ENCODE results near the gene VCL. TPM values are rescaled to one million over a fixed set of nuclear protein-coding genes. Genes with fewer than 3 reads are reported as not detected.

VCL gene
- total and polyA plus RNA-seq, 4 donors, result 4.3 to 37.8 (median 17.3) TPM

DNA sequence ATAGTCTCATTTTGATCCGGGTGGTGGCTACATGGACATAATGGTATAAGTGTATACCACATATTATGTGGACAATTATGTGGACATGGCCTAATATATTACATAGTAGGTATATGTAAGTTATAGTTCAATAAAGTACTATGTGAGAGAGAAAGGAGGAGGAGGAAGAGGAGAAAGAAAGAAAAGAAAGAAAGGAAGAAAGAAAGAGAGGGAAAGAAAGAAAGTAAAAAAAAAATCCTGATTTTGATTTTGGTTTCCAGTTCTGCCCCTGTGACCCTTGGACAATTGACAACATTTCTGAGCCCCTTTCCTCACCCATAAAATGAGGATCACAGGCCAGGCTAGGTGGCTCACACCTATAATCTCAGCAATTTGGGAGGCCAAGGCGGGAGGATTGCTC lies 42.2 kb upstream of the VCL start:
- no peak overlapping the region for H3K4me3 ChIP-seq (ENCODE audit: low read depth in 1 of 3, low read length in 3 of 3)
- H3K27ac ChIP-seq (ENCODE audit: low read depth in 1 of 2, low read length in 2 of 2), result no peak overlapping the region
- no peaks in the 10 kb centered on the region for H3K9me3 ChIP-seq (ENCODE audit: control insufficient read depth in 4 of 4, low read length in 3 of 4)
- H3K9ac ChIP-seq (ENCODE audit: low read depth in 1 of 2, low read length in 2 of 2), result no peak overlapping the region
- H3K4me1 ChIP-seq (ENCODE audit: control insufficient read depth in 4 of 4, insufficient read depth in 4 of 4, low read length in 3 of 4), result peaks cover 0 to 6% (median 3%) of the 10 kb centered on the region in 4 donors
- DNase-seq (ENCODE audit: low spot score), result no peak
- TF ChIP-seq FOXA2 (IDR thresholded peaks at IDR 0.05) (no peak), FOXA1 (IDR thresholded peaks at IDR 0.05) (no peak), HNF4A (conservative IDR thresholded peaks at IDR 0.05) (no peak), EGR1 (IDR thresholded peaks at IDR 0.05; ENCODE audit: low read depth in 2 of 2) (no peak), RXRA (IDR thresholded peaks at IDR 0.05) (no peak), GABPA (IDR thresholded peaks at IDR 0.05 in 1 of 2, conservative IDR thresholded peaks at IDR 0.05 in 1 of 2) (no peak), RAD21 (IDR thresholded peaks at IDR 0.05) (no peak), TAF1 (conservative IDR thresholded peaks at IDR 0.05) (no peak), NR2F2 (IDR thresholded peaks at IDR 0.05) (no peak), HNF4G (IDR thresholded peaks at IDR 0.05) (no peak), SP1 (IDR thresholded peaks at IDR 0.05) (no peak), JUND (IDR thresholded peaks at IDR 0.05) (no peak), YY1 (IDR thresholded peaks at IDR 0.05) (no peak)
- TF ChIP-seq, protein P1, sequence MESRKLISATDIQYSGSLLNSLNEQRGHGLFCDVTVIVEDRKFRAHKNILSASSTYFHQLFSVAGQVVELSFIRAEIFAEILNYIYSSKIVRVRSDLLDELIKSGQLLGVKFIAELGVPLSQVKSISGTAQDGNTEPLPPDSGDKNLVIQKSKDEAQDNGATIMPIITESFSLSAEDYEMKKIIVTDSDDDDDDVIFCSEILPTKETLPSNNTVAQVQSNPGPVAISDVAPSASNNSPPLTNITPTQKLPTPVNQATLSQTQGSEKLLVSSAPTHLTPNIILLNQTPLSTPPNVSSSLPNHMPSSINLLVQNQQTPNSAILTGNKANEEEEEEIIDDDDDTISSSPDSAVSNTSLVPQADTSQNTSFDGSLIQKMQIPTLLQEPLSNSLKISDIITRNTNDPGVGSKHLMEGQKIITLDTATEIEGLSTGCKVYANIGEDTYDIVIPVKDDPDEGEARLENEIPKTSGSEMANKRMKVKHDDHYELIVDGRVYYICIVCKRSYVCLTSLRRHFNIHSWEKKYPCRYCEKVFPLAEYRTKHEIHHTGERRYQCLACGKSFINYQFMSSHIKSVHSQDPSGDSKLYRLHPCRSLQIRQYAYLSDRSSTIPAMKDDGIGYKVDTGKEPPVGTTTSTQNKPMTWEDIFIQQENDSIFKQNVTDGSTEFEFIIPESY (IDR thresholded peaks at IDR 0.05), result no peak
- TF ChIP-seq, protein P2, sequence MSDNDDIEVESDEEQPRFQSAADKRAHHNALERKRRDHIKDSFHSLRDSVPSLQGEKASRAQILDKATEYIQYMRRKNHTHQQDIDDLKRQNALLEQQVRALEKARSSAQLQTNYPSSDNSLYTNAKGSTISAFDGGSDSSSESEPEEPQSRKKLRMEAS (IDR thresholded peaks at IDR 0.05), result no peak
- TF ChIP-seq, protein P3, sequence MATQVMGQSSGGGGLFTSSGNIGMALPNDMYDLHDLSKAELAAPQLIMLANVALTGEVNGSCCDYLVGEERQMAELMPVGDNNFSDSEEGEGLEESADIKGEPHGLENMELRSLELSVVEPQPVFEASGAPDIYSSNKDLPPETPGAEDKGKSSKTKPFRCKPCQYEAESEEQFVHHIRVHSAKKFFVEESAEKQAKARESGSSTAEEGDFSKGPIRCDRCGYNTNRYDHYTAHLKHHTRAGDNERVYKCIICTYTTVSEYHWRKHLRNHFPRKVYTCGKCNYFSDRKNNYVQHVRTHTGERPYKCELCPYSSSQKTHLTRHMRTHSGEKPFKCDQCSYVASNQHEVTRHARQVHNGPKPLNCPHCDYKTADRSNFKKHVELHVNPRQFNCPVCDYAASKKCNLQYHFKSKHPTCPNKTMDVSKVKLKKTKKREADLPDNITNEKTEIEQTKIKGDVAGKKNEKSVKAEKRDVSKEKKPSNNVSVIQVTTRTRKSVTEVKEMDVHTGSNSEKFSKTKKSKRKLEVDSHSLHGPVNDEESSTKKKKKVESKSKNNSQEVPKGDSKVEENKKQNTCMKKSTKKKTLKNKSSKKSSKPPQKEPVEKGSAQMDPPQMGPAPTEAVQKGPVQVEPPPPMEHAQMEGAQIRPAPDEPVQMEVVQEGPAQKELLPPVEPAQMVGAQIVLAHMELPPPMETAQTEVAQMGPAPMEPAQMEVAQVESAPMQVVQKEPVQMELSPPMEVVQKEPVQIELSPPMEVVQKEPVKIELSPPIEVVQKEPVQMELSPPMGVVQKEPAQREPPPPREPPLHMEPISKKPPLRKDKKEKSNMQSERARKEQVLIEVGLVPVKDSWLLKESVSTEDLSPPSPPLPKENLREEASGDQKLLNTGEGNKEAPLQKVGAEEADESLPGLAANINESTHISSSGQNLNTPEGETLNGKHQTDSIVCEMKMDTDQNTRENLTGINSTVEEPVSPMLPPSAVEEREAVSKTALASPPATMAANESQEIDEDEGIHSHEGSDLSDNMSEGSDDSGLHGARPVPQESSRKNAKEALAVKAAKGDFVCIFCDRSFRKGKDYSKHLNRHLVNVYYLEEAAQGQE (IDR thresholded peaks at IDR 0.05), result no peak
- TF ChIP-seq, protein P4, sequence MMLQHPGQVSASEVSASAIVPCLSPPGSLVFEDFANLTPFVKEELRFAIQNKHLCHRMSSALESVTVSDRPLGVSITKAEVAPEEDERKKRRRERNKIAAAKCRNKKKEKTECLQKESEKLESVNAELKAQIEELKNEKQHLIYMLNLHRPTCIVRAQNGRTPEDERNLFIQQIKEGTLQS (IDR thresholded peaks at IDR 0.05), result no peak
- TF ChIP-seq, protein P5, sequence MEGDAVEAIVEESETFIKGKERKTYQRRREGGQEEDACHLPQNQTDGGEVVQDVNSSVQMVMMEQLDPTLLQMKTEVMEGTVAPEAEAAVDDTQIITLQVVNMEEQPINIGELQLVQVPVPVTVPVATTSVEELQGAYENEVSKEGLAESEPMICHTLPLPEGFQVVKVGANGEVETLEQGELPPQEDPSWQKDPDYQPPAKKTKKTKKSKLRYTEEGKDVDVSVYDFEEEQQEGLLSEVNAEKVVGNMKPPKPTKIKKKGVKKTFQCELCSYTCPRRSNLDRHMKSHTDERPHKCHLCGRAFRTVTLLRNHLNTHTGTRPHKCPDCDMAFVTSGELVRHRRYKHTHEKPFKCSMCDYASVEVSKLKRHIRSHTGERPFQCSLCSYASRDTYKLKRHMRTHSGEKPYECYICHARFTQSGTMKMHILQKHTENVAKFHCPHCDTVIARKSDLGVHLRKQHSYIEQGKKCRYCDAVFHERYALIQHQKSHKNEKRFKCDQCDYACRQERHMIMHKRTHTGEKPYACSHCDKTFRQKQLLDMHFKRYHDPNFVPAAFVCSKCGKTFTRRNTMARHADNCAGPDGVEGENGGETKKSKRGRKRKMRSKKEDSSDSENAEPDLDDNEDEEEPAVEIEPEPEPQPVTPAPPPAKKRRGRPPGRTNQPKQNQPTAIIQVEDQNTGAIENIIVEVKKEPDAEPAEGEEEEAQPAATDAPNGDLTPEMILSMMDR (IDR thresholded peaks at IDR 0.05; ENCODE audit: low read depth, low read length, missing input control), result no peak
- H3K36me3 ChIP-seq (ENCODE audit: control insufficient read depth in 4 of 4, insufficient read depth in 3 of 4, low read depth in 1 of 4, low read length in 3 of 4), result no peaks in the 10 kb centered on the region
- no peaks in the 10 kb centered on the region for H3K27me3 ChIP-seq (ENCODE audit: control insufficient read depth in 4 of 4, insufficient read depth in 4 of 4, low read length in 3 of 4)
- 98% methylated on average over 2 of the region's 2 CpGs for WGBS
